Measurements from ENCODE around the gene DLG4.
A peak's percentile ranks its signal among the peaks of the same experiment; 100 is the strongest.

The DLG4 gene

GRCh38 chr17:7156342-7156940 is 63.2 kb downstream of the DLG4 start:
- no peak for DNase-seq (ENCODE audit: low spot score)

- no peak for DNase-seq (ENCODE audit: low spot score)
Measured at GRCh38 chr17:7147772-7148171, 71.9 kb downstream of the DLG4 start.

- no peak for DNase-seq (ENCODE audit: low spot score)
Measured at GRCh38 chr17:7146115-7146514, 73.5 kb downstream of the DLG4 start.

- DNase-seq (ENCODE audit: low spot score), result no peak
Measured at GRCh38 chr17:7144213-7144612, 75.4 kb downstream of the DLG4 start.

- no peak for DNase-seq (ENCODE audit: low spot score)
Measured at GRCh38 chr17:7141824-7142223, 77.8 kb downstream of the DLG4 start.

GRCh38 chr17:7139400-7139799 is 80.2 kb downstream of the DLG4 start:
- no peak for DNase-seq (ENCODE audit: low spot score)

- DNase-seq (ENCODE audit: low spot score), result peak; percentile 30
Measured at GRCh38 chr17:7138800-7139381, 80.7 kb downstream of the DLG4 start.

GRCh38 chr17:7137171-7137943 is 82.3 kb downstream of the DLG4 start:
- no peak for DNase-seq (ENCODE audit: low spot score)
